Activated naive CD8-positive, alpha-beta T cell (primary cell): Measurements from ENCODE around the gene FMN2.

ENCODE experiments used
- H3K27ac Mint-ChIP-seq: one replicate; pipeline ENCODE4 v1.8.0; 2021; ENCODE audit warnings: mixed read lengths
- H3K27me3 Mint-ChIP-seq: one replicate; pipeline ENCODE4 v1.8.0; 2021; ENCODE audit warnings: mixed read lengths
- H3K36me3 Mint-ChIP-seq: one replicate; pipeline ENCODE4 v1.8.0; 2021; ENCODE audit warnings: mixed read lengths
- H3K4me1 Mint-ChIP-seq: one replicate; pipeline ENCODE4 v1.8.0; 2021; ENCODE audit warnings: low read depth, mixed read lengths
- H3K4me3 Mint-ChIP-seq: one replicate; pipeline ENCODE4 v1.8.0; 2021; ENCODE audit warnings: mild to moderate bottlenecking, mixed read lengths
- H3K9me3 Mint-ChIP-seq: one replicate; pipeline ENCODE4 v1.8.0; 2021; ENCODE audit warnings: low read depth, mixed read lengths

Gene FMN2

GRCh38 chr1:240109920-240110636, 18.4 kb downstream of the FMN2 start:
- Mint-ChIP-seq H3K4me1 (no peaks in the 10 kb centered on the region), H3K4me3 (no peak overlapping the region), H3K27me3 (peaks cover 10% of the 10 kb centered on the region), H3K36me3 (no peaks in the 10 kb centered on the region), H3K9me3 (no peaks in the 10 kb centered on the region), H3K27ac (no peak overlapping the region)

GRCh38 chr1:240111558-240111957, 19.9 kb downstream of the FMN2 start:
- H3K27me3 Mint-ChIP-seq, result peaks cover 6% of the 10 kb centered on the region
- no peaks in the 10 kb centered on the region for H3K4me1 Mint-ChIP-seq
- H3K9me3 Mint-ChIP-seq, result no peaks in the 10 kb centered on the region
- no peak overlapping the region for H3K4me3 Mint-ChIP-seq
- no peaks in the 10 kb centered on the region for H3K36me3 Mint-ChIP-seq
- H3K27ac Mint-ChIP-seq, result no peak overlapping the region

- Mint-ChIP-seq H3K36me3 (no peaks in the 10 kb centered on the region), H3K9me3 (no peaks in the 10 kb centered on the region), H3K4me1 (no peaks in the 10 kb centered on the region), H3K27ac (no peak overlapping the region), H3K4me3 (no peak overlapping the region), H3K27me3 (peaks cover 3% of the 10 kb centered on the region)
Observed at GRCh38 chr1:240114222-240114621, 22.5 kb downstream of the FMN2 start.

- Mint-ChIP-seq H3K9me3 (no peaks in the 10 kb centered on the region), H3K4me1 (no peaks in the 10 kb centered on the region), H3K27ac (no peak overlapping the region), H3K27me3 (peaks cover 3% of the 10 kb centered on the region), H3K4me3 (no peak overlapping the region), H3K36me3 (no peaks in the 10 kb centered on the region)
Observed at GRCh38 chr1:240115831-240116230, 24.1 kb downstream of the FMN2 start.

GRCh38 chr1:240116831-240117769, 25.4 kb downstream of the FMN2 start:
- Mint-ChIP-seq H3K9me3 (no peaks in the 10 kb centered on the region), H3K36me3 (no peaks in the 10 kb centered on the region), H3K27ac (no peak overlapping the region), H3K4me1 (no peaks in the 10 kb centered on the region), H3K27me3 (no peaks in the 10 kb centered on the region), H3K4me3 (no peak overlapping the region)

GRCh38 chr1:240117930-240118329, 26.2 kb downstream of the FMN2 start:
- H3K27ac Mint-ChIP-seq, result no peak overlapping the region
- no peaks in the 10 kb centered on the region for H3K4me1 Mint-ChIP-seq
- H3K36me3 Mint-ChIP-seq, result no peaks in the 10 kb centered on the region
- no peak overlapping the region for H3K4me3 Mint-ChIP-seq
- H3K9me3 Mint-ChIP-seq, result no peaks in the 10 kb centered on the region
- no peaks in the 10 kb centered on the region for H3K27me3 Mint-ChIP-seq

- Mint-ChIP-seq H3K9me3 (no peaks in the 10 kb centered on the region), H3K27ac (no peak overlapping the region), H3K4me1 (no peaks in the 10 kb centered on the region), H3K4me3 (no peak overlapping the region), H3K36me3 (no peaks in the 10 kb centered on the region), H3K27me3 (no peaks in the 10 kb centered on the region)
Observed at GRCh38 chr1:240122639-240123613, 31.2 kb downstream of the FMN2 start.

- no peaks in the 10 kb centered on the region for H3K36me3 Mint-ChIP-seq
- no peaks in the 10 kb centered on the region for H3K4me1 Mint-ChIP-seq
- no peak overlapping the region for H3K4me3 Mint-ChIP-seq
- no peaks in the 10 kb centered on the region for H3K27me3 Mint-ChIP-seq
- H3K27ac Mint-ChIP-seq, result no peak overlapping the region
- no peaks in the 10 kb centered on the region for H3K9me3 Mint-ChIP-seq
Observed at GRCh38 chr1:240126821-240127220, 35.1 kb downstream of the FMN2 start.

GRCh38 chr1:240128366-240128765, 36.7 kb downstream of the FMN2 start:
- H3K27ac Mint-ChIP-seq, result no peak overlapping the region
- H3K9me3 Mint-ChIP-seq, result no peaks in the 10 kb centered on the region
- H3K4me1 Mint-ChIP-seq, result no peaks in the 10 kb centered on the region
- no peak overlapping the region for H3K4me3 Mint-ChIP-seq
- H3K36me3 Mint-ChIP-seq, result no peaks in the 10 kb centered on the region
- peaks cover 2% of the 10 kb centered on the region for H3K27me3 Mint-ChIP-seq

GRCh38 chr1:240134113-240134512, 42.4 kb downstream of the FMN2 start:
- H3K4me3 Mint-ChIP-seq, result no peak overlapping the region
- H3K9me3 Mint-ChIP-seq, result no peaks in the 10 kb centered on the region
- no peaks in the 10 kb centered on the region for H3K4me1 Mint-ChIP-seq
- no peaks in the 10 kb centered on the region for H3K36me3 Mint-ChIP-seq
- H3K27ac Mint-ChIP-seq, result no peak overlapping the region
- peaks cover 7% of the 10 kb centered on the region for H3K27me3 Mint-ChIP-seq

GRCh38 chr1:240134596-240134995, 42.9 kb downstream of the FMN2 start:
- H3K4me3 Mint-ChIP-seq, result no peak overlapping the region
- H3K4me1 Mint-ChIP-seq, result no peaks in the 10 kb centered on the region
- no peaks in the 10 kb centered on the region for H3K9me3 Mint-ChIP-seq
- peaks cover 7% of the 10 kb centered on the region for H3K27me3 Mint-ChIP-seq
- no peak overlapping the region for H3K27ac Mint-ChIP-seq
- H3K36me3 Mint-ChIP-seq, result no peaks in the 10 kb centered on the region

- no peaks in the 10 kb centered on the region for H3K36me3 Mint-ChIP-seq
- peaks cover 7% of the 10 kb centered on the region for H3K27me3 Mint-ChIP-seq
- no peaks in the 10 kb centered on the region for H3K9me3 Mint-ChIP-seq
- H3K27ac Mint-ChIP-seq, result no peak overlapping the region
- no peaks in the 10 kb centered on the region for H3K4me1 Mint-ChIP-seq
- H3K4me3 Mint-ChIP-seq, result no peak overlapping the region
Observed at GRCh38 chr1:240136402-240136801, 44.7 kb downstream of the FMN2 start.

GRCh38 chr1:240138867-240139266, 47.2 kb downstream of the FMN2 start:
- H3K4me1 Mint-ChIP-seq, result no peaks in the 10 kb centered on the region
- H3K36me3 Mint-ChIP-seq, result no peaks in the 10 kb centered on the region
- H3K27ac Mint-ChIP-seq, result no peak overlapping the region
- no peaks in the 10 kb centered on the region for H3K9me3 Mint-ChIP-seq
- H3K4me3 Mint-ChIP-seq, result no peak overlapping the region
- H3K27me3 Mint-ChIP-seq, result peaks cover 5% of the 10 kb centered on the region

GRCh38 chr1:240139511-240139910, 47.8 kb downstream of the FMN2 start:
- no peaks in the 10 kb centered on the region for H3K9me3 Mint-ChIP-seq
- H3K4me3 Mint-ChIP-seq, result no peak overlapping the region
- H3K27me3 Mint-ChIP-seq, result peaks cover 5% of the 10 kb centered on the region
- no peak overlapping the region for H3K27ac Mint-ChIP-seq
- H3K36me3 Mint-ChIP-seq, result no peaks in the 10 kb centered on the region
- H3K4me1 Mint-ChIP-seq, result no peaks in the 10 kb centered on the region
